ENCODE data around the gene LHX1.

DNA sequence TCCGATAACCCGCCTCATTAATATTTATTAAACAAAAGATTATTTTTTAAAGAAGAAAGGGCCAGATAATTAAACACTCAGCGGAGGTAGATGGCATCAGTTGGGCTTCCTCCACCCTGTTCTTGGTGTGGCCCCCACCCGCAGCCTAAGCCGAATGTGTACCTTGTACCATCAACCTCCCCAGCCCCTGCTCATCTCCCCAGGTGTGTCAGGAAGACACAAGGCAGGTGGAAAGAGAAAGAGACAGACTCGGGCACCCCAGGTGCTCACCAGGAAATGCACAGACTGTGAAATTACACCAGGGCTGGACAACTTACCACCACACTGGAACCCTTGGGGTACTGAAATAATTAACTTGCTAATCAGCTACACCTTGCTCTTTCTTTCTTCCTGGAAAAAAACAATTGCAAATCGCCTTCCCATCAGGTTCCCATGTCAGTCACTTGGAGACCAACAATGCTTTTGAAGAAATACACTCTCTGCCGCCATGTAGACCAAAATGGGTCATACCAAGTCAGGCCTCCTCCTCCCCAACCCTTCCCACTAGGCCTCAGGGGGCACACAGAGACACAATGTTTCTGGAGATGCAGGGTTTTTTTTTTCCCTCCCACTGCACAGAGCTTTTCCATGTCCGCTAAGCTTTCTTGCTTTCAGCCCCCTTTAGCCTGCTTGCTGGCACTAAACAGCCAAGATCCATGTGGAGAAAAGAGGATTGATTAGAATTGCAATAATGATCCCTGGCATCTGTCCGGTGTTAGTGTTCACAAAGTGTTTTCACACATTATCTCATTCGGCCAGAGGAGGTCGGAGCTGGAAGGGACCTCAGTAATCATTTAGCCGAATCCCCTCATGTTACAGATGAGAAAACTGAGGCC is 8.6 kb upstream of the LHX1 start:
- no peak for TF ChIP-seq POLR2A (IDR thresholded peaks at IDR 0.05)
- no peak for TF ChIP-seq CTCF (IDR thresholded peaks at IDR 0.05)
- no peak for TF ChIP-seq EP300 (IDR thresholded peaks at IDR 0.05)
